Occipital lobe (tissue), 2 donors: ENCODE measurements around the gene ZDHHC5. TPM values are rescaled to one million over a fixed set of nuclear protein-coding genes. Genes with fewer than 3 reads are reported as not detected.
"Not testable (repeated sequence)": the region's sequence is repeated elsewhere in the genome, so short reads cannot be mapped to it uniquely, and the experiment has no call there.

ENCODE experiments used
- DNase-seq: peaks from one replicate; lab custom pipeline; 2025; lab: John Stamatoyannopoulos, UW
- total RNA-seq: library from RNA; depleted of rRNA; stranded (reverse); fragments of >200 nt; gene quantifications from one replicate; pipeline ENCODE4 v1.2.3, GENCODE V29; 2014

Gene ZDHHC5
- total RNA-seq, 1 donor from 2014 or later: 18.6 TPM

DNA sequence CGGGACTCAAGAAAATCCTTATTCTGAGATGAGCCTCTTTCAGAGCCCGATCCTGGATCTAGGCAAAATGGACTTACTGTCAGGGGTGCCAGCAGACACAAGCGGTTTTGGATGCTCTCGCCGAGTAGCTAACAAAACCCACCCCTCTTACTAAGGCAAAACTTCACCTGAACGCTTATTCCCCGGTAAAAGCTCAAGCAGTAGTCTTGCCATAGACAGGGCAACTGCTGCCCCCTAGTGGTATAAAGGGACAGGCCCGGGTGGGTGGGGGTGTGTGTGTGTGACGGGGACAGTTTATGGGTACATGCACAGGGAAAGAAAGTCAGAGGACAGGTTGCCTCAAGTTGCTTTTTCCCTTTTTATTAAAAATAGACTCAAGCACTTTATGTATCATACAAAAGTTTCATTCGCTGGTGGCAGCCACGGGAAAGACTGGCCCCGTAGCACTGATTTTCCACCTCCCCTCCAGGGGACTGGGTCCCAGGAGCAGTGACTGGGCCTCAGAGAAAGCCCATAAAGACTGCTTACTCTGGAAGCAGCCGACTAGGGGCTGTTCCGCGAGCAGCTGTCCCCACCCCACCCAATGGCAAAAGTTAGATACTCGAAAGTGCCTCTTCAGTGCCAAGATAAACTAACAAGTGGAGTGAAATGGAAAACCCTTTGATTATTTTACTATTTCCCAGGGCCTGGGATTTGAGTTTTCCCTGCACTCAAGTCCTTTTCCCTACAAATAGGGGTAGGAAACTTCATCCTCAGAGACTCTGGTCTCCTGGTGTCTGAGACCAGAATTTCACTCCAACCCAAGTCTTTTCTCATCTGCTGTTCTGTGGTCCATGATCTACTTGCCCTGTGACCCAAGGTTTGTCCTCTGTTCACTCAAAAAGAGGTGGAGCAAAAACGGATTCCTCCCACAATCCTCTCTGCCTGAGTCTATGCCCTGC lies 22.9 kb upstream of the ZDHHC5 start:
- peak; percentile 52 for DNase-seq

DNA sequence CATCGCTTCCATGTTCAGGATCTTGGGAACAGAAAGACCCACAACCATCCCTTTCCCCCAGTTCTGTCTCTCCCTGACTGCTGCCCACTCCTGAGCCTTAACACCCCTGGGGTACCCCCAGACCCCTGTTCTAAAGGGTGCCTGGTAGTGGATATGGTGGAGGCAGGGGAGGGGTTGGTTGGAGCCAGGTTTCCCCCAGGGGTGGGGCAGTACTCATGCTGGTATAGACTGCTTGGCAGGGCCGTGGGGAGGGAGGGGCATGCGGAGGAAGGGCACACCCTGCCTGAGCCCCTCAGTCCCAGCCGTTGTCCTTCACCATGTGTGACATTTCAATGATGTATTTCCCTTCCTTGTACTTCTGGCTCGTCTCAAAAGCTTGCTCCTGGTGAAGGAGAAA lies 22.2 kb upstream of the ZDHHC5 start:
- no peak for DNase-seq

GRCh38 chr11:57646194-57646798 lies 21.6 kb upstream of the ZDHHC5 start:
- DNase-seq: no peak

GRCh38 chr11:57646799-57647303 lies 21.1 kb upstream of the ZDHHC5 start:
- DNase-seq: no peak

DNA sequence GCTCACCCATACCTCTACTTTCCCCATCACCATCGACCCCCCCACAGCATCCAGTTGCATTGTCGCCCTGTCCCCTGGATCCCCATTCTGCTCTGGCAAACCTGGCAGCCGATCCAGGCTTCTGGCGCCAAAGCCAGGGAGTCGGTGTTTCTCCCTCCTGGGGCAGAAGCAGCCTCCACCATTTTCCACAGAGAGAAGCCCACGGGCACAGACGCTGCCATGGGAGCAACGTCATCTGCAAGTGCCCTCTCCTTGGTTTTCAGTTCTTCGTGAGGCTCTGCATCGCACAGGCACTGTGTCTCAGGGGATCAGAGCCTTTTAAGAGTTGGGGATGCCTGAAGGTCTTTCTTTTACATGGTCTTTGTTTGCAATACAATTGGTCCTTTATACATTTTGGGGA lies 20.5 kb upstream of the ZDHHC5 start:
- no peak for DNase-seq

GRCh38 chr11:57647960-57648800 lies 19.7 kb upstream of the ZDHHC5 start:
- peak; percentile 51 for DNase-seq

DNA sequence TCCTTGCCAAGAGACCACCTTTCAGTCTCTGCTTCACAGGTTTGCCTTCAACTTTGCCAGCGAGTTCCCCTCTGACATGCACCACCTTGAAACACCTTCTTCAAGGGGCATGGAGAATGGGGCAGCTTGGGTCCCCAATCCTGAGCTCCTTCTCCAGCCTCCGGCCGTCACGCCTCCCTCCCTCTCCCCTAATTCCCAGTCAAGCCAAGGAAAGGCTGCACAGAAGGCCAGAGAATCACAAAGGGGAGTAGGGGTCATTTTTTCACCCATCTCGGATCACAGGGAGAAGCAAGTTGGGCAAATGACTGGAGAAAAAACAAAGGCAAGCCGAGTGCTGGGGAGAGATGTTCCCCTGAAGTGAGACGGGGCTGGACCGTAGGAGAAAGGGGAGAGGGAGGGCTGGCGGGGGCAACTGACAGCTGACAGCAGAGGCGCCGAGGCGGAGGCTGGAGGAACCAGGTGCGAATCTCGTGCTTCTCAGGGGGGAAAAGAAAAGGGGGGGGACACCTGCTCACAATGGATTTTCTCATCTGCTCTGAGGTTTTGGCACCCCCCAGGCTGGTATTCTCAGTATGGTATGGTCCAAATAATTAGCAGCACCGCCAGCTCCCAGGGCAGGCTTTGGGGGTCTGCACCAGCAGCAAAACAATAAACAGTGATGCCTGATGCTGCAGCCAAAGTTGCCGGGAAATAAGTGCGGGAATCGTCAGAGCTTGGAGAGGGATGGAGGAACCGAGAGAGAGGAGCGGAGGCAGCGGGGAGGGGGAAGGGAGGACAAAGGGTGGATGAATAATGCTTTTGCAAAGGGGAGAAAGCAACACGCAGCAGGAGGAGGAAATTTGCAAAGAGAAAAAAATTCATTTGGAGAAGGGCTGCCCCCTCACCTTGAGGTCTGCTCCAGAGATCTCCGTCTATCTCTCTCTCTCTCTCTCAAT lies 18.8 kb upstream of the ZDHHC5 start:
- DNase-seq: peak; percentile 51

- peak; percentile 90 for DNase-seq
These were observed 17.8 kb upstream of the ZDHHC5 start, which contains the start of gene YPEL4 for GRCh38 chr11:57649826-57650738. Gene YPEL4 (minus strand): TSS chr11:57649912. CDS start chr11:57647107, 2,805 bp downstream.

- DNase-seq: no peak
These were observed 17.2 kb upstream of the ZDHHC5 start for GRCh38 chr11:57650739-57651090.

DNA sequence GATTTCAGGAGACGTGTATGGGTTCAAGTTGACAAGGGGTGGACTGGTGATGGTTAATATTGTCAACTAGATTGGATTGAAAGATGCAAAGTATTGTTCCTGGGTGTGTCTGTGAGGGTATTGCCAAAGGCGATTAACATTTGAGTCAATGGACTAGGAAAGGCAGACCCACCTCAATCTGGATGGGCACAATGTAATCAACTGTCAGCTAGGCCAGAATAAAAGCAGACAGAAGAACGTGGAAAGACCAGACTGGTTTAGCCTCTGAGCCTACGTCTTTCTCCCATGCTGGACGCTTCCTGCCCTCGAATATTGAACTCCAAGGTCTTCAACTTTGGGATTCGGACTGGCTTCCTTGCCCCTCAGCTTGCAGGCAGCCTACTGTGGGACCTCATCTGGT lies 16.5 kb upstream of the ZDHHC5 start:
- no peak for DNase-seq

- DNase-seq: not testable (repeated sequence)
These were observed 15.7 kb upstream of the ZDHHC5 start for GRCh38 chr11:57652230-57652629.

GRCh38 chr11:57652662-57653061 lies 15.3 kb upstream of the ZDHHC5 start:
- DNase-seq: no peak

DNA sequence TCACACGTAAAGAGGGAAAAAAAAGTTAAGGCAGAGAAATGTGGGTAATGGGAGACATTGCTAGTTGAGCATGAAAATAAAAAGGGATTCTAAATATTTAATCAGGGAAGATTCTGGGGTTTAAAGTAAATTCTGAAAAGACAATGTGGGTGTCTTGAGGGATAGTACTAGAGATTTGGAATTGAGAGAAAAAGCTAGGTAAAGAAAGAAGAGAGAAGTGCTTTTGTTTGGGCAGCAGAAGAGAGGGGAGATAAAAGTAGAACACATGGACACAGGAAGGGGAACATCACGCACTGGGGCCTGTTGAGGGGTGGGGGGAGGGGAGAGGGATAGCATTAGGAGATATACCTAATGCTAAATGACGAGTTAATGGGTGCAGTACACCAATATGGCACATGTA lies 14.8 kb upstream of the ZDHHC5 start:
- no peak for DNase-seq

DNA sequence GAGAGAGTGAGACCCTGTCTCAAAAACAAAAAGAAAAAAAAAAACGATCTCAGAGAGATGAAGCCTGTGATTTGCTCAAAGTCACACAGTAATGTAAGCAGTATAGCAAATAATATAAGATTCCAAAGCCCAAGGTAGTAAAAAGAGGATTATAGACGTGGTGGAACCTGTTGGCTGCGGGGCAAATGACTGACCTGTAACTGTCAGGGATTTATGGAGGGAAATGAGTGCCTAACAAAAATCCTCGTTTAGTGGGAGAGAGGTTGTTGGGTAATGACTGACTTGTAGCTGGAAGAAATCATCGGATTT lies 11.1 kb upstream of the ZDHHC5 start:
- DNase-seq: no peak

GRCh38 chr11:57657194-57658022 lies 10.5 kb upstream of the ZDHHC5 start, which contains the start of gene CLP1:
Gene CLP1 (plus strand): TSS chr11:57657762. CDS start chr11:57659477, 1,715 bp downstream.
- DNase-seq: peak; percentile 99

- no peak for DNase-seq
These were observed 9.9 kb upstream of the ZDHHC5 start for GRCh38 chr11:57658023-57658361.

- no peak for DNase-seq
These were observed 8.2 kb upstream of the ZDHHC5 start for GRCh38 chr11:57659669-57660068.

DNA sequence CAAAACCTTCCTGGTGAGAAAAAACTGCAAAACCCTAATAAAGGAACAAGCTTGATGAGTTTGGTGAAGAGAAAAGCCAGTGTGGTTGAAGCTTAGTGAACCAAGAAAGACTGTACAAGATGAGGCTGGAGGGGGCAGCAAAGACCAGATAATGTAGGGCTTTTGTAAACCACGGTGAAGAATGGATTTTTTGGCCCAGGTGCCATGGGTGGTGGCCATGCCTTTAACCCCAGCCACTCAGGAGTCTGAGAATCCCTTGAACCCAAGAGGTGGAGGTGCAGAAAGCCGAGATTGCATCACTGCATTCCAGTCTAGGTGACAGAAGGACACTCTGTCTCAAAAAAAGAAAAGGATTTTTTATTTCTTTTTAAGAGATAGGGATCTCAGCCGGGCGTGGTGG lies 5.0 kb upstream of the ZDHHC5 start:
- DNase-seq: no peak

DNA sequence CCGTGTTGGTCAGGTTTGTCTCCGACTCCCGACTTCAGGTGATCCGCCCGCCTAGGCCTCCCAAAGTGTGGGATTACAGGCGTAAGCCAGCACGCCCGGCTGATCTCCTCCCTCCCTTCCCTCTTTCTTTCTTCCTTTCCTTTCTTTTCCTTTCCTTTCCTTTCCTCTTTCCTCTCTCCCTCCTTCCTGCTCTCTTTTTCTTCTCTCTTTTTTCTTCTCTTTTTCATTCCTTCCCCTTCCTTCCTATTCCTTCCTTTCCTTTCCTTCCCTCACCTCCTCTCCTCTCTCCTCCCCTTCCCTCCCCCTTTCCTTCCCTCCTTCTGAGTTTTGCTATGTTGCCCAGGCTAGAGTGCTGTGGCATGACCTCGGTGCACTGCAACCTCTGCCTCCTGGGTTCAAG lies 3.9 kb upstream of the ZDHHC5 start:
- DNase-seq: no peak
